ENCODE measurements around the gene TMEM130.
"Not testable (repeated sequence)": the region's sequence is repeated elsewhere in the genome, so short reads cannot be mapped to it uniquely, and the experiment has no call there.

Gene TMEM130

DNA sequence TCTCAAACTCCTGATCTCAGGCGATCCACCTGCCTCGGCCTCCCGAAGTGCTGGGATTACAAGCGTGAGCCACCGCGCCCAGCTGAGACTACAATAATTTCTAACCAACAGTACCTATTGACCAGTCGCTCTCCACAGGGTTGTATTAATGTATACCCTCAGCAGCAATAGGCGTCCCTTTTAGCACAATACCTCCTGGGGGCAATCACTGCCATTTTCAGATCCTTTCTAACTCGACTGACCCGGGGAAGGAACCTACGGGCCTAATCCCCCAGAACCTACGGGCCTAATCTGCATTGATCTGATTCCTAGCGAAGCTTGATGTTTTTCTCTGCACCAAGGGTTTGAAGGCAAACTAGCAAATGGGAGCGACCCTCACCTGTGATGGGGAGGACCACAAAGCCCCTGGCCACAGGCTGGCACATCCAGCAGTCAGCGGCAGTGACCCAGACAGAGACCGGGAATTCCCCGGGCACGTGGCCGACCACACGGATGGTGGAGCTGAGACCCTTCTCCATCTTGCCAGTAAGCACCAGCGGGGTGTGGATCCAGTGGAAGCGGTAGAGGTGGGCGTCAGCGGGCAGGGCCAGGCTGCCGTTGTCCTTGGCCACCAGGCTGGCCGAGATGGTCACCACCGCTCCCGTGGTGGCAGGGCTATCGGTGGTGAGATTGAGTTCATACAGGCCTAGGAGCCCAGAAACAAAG lies 6.9 kb downstream of the TMEM130 start:
- no peak overlapping the region for H3K27ac ChIP-seq
- TF ChIP-seq, protein P1, sequence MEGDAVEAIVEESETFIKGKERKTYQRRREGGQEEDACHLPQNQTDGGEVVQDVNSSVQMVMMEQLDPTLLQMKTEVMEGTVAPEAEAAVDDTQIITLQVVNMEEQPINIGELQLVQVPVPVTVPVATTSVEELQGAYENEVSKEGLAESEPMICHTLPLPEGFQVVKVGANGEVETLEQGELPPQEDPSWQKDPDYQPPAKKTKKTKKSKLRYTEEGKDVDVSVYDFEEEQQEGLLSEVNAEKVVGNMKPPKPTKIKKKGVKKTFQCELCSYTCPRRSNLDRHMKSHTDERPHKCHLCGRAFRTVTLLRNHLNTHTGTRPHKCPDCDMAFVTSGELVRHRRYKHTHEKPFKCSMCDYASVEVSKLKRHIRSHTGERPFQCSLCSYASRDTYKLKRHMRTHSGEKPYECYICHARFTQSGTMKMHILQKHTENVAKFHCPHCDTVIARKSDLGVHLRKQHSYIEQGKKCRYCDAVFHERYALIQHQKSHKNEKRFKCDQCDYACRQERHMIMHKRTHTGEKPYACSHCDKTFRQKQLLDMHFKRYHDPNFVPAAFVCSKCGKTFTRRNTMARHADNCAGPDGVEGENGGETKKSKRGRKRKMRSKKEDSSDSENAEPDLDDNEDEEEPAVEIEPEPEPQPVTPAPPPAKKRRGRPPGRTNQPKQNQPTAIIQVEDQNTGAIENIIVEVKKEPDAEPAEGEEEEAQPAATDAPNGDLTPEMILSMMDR (conservative IDR thresholded peaks at IDR 0.05) = no peak
- no peak for TF ChIP-seq ZFX (IDR thresholded peaks at IDR 0.05)

DNA sequence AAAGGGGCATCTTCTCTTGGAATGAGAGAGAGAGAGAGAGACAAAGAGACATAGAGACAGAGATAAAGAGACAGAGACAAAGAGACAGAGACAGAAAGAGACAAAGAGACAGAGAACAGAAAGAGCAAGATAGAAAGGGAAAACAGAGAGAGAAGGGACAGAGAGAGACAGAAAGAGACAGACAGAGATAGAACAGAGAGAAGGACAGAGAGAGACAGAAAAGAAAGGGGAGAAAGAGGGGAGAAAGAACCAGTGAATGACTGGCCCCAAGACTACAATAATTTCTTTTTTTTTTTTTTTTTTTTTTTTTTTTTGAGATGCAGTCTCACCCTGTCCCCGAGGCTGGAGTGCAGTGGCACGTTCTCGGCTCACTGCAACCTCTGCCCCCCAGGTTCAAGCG lies 7.6 kb downstream of the TMEM130 start:
- no peak overlapping the region for H3K27ac ChIP-seq
- TF ChIP-seq, protein P1 (conservative IDR thresholded peaks at IDR 0.05) = no peak
- TF ChIP-seq ZFX (IDR thresholded peaks at IDR 0.05) = no peak

DNA sequence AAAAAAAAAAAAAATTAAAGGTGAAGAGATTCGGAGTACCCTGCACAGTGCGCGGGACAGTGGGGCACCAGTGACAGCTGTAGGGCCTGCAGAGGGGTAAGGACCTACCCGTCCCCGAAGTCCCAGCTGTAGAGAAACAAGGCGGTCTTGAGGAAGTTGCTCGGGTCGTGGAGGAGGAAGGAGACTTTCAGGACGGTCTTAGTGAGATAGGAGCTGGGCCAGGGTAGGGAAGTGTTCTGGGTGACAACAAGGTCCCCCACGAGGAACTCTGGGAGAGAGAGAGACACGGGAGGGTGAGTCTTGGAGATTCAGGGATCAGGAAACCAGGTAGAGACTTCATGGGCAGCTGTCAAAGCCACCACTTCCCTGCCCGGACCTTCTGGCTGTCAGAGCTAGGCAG lies 9.7 kb downstream of the TMEM130 start:
- H3K27ac ChIP-seq = no peak overlapping the region
- no peak for TF ChIP-seq ZFX (IDR thresholded peaks at IDR 0.05)
- TF ChIP-seq, protein P1 (conservative IDR thresholded peaks at IDR 0.05) = no peak

DNA sequence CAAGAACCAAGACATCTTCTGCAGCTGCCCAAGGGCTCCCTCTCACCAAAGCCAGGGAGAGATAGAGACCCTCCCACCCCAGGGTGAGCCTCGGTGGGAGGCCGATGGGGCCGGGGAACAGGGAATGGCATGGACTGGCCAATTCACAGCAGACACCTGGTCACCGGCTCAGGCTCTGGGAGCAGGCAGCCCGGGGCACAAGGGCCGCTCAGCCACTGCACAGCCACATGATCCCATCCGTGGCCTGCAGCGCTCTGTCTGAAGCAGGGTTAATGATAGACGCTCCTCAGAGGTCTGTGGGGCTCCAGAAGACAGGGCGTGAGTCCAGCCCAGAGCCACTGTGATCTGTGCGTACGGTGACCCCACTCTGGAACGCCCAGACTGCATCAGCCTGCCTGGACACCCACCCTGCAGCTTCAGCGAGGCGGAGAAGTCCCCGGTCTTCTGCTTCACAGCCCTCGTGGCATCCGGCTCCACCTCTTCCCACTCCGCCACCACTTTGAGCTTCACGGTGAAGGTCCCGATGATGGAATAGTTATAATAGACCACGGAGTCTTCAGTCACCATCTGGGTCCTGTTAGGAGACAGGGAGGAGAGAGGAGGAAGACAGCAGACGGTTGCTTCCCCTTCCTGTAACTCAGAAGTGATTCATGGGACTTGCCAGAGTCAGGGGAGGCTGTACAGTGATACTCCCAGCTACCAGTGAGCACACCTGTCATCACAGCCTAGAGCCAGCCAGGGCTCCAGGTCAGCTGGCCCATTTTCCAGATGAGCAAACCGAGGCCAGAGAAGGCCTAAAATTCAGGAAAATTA lies 14.0 kb downstream of the TMEM130 start:
- no peak for TF ChIP-seq ZFX (IDR thresholded peaks at IDR 0.05)
- TF ChIP-seq, protein P1 (conservative IDR thresholded peaks at IDR 0.05) = no peak
- H3K27ac ChIP-seq = no peak overlapping the region

DNA sequence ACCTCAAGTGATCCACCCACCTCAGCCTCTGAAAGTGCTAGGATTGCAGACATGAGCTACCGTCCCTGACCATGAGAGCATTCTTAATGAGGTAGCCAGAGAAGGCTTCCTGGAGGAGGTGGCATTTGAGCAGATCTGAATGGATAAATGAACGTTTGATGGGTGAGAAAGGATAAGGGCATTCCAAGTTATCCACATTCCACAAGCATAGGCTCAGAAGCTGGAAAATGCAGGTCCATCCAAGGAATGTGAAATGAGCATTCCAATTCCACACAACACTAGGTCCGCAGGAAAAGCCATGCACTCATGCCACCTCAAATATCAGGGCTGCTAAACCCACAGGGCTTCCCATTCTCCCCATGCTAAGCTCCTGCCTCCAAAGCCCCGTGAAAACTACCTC lies 17.0 kb downstream of the TMEM130 start:
- TF ChIP-seq, protein P1 (conservative IDR thresholded peaks at IDR 0.05) = no peak
- no peak for TF ChIP-seq ZFX (IDR thresholded peaks at IDR 0.05)
- H3K27ac ChIP-seq = no peak overlapping the region

DNA sequence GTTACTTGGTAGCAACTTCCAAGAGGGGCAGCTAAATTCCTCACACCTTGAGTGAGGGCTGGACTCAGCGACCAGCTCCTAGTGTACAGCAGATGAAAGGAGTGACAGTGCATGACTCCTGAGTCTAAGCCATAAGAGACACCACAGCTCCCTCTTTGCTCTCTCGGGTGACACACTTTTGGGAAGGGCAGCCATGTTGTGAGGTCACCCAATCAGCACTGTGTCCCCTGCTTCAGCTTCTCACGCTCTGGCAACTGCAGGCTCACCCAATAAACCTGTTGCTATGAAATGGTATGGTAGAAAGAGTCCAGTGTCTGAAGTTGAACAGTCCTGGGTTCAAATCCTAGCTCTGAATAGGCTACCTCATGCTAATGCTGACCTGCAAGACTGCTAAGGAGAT lies 20.9 kb downstream of the TMEM130 start:
- no peak overlapping the region for H3K27ac ChIP-seq
- no peak for TF ChIP-seq ZFX (IDR thresholded peaks at IDR 0.05)
- TF ChIP-seq, protein P1 (conservative IDR thresholded peaks at IDR 0.05) = no peak

DNA sequence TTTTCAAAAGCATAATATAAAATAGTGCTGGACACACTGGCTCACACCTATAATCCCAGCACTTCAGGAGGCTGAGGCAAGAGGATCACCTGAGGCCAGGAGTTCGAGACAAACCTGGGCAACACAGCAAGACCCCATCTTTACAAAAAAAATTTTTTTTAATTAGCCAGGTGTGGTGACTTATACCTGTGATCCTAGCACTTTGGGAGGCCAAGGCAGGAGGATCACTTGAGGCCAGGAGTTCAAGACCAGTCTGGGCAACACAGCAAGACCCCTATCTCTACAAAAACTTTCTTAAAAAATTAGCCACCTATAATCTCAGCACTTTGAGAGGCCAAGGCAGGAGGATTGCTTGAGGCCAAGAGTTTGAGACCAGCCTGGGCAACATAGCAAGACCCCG lies 27.3 kb downstream of the TMEM130 start:
- H3K27ac ChIP-seq = not testable (repeated sequence)

All from C4-2B (cell line).